Peyer's patch (tissue), 4 donors: ENCODE measurements around the gene ARRDC5.

ENCODE experiments used
- CTCF ChIP-seq, 6 experiments: fragments of 450-650 bp in 4 of 6; fragments of 200-600 bp in 2 of 6; sonication (generic) in 1 of 6; IDR thresholded peaks; one replicate each; pipeline ENCODE4 v1.5.1; 2017 to 2019; ENCODE audit warnings: antibody characterized with exemption in 6 of 6, mild to moderate bottlenecking in 3 of 6, moderate library complexity in 1 of 6
- POLR2A ChIP-seq, 2 donors: fragments of 450-650 bp; IDR thresholded peaks; one replicate each; pipeline ENCODE4 v1.5.1; 2017; ENCODE audit warnings: antibody characterized with exemption in 2 of 2, mild to moderate bottlenecking in 2 of 2, moderate library complexity in 2 of 2

DNA sequence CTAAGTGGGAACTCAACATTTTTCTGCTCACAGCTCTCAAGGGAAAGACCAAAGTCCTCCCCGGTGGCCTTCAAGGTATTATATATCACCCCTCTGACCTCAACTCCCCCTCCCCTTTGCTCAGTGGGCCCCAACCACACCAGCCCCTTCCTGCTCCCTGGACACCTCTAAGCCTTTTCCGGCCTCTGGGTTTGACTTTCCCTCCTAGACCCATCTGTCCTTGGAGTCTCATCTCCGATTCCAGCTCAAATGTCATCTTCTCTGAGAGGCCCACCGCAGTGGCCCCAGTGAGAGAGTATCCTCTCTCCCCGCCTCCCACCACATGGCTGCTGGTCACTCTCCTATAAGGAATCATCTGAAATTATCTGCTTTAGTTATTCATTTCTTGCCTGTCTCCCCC is 5.7 kb upstream of the ARRDC5 start:
- TF ChIP-seq CTCF (IDR thresholded peaks at IDR 0.05) (no peak), POLR2A (IDR thresholded peaks at IDR 0.05) (no peak)
